Testis (tissue), 3 donors: ENCODE data around the gene RAB11FIP5. TPM values are rescaled to one million over a fixed set of nuclear protein-coding genes. Genes with fewer than 3 reads are reported as not detected.
"Not testable (repeated sequence)": the region's sequence is repeated elsewhere in the genome, so short reads cannot be mapped to it uniquely, and the experiment has no call there.

ENCODE experiments used
- DNase-seq: peaks from one replicate; pipeline ENCODE4 v3.0.0-alpha.2; 2019
- H3K27ac ChIP-seq, 2 donors: fragments of 200-600 bp; sonication (generic); one replicate each; pipeline ENCODE4 v1.5.1; 2019
- H3K27me3 ChIP-seq: fragments of 200-600 bp; sonication (generic); one replicate; pipeline ENCODE4 v1.5.1; 2019
- H3K36me3 ChIP-seq: fragments of 200-600 bp; sonication (generic); one replicate; pipeline ENCODE4 v1.5.1; 2017; ENCODE audit warnings: low read depth; ENCODE audit errors: missing control alignments
- H3K4me1 ChIP-seq: fragments of 200-600 bp; sonication (generic); one replicate; pipeline ENCODE4 v1.5.1; 2019
- H3K4me3 ChIP-seq, 2 donors: fragments of 200-600 bp; sonication (generic); one replicate each; pipeline ENCODE4 v1.5.1; 2017 to 2019
- H3K9me3 ChIP-seq: fragments of 200-600 bp; sonication (generic); one replicate; pipeline ENCODE4 v1.5.1; 2017
- POLR2A ChIP-seq: fragments of 450-650 bp; IDR thresholded peaks from one replicate; pipeline ENCODE4 v1.6.1; 2017; ENCODE audit warnings: antibody characterized with exemption, mild to moderate bottlenecking, moderate library complexity
- WGBS, 2 donors: methylation state at CpG; one replicate each; pipeline ENCODE4 v1.1.5; 2018; 5-methylcytosine and 5-hydroxymethylcytosine counted together
- intact Hi-C: fragments of 100-400 bp; cut with DNase I; formaldehyde crosslinking; loops from one replicate; pipeline ENCODE4 v1.15.1; 2023; ENCODE audit warnings: low total_unique reads
- polyA plus RNA-seq: library from polyadenylated mRNA; stranded (reverse); fragments of 350-450 nt; fragmentation: Illumina TruSeq; extraction: RNeasy Lipid Tissue Mini Kit (QIAGEN cat#74804); gene quantifications from one replicate; pipeline ENCODE4 v1.2.3, GENCODE V29; 2014; ENCODE audit warnings: low read depth, low replicate concordance; ENCODE audit not compliant: insufficient read depth
- total RNA-seq, 2 donors: library from RNA; depleted of rRNA; stranded (reverse); fragments of >200 nt; gene quantifications; one replicate each; pipeline ENCODE4 v1.2.3, GENCODE V29; 2016
- TF ChIP-seq, protein P1 (sequence below), 3 experiments: fragments of 450-650 bp in 2 of 3; fragments of 200-600 bp in 1 of 3; sonication (generic) in 1 of 3; IDR thresholded peaks; one replicate each; pipeline ENCODE4 v1.5.1; 2016 to 2019; ENCODE audit warnings: antibody characterized with exemption in 3 of 3, mild to moderate bottlenecking in 2 of 3, moderate library complexity in 1 of 3

RAB11FIP5 gene
- total and polyA plus RNA-seq, 3 donors from 2014 or later = 108 to 332 (median 168) TPM

DNA sequence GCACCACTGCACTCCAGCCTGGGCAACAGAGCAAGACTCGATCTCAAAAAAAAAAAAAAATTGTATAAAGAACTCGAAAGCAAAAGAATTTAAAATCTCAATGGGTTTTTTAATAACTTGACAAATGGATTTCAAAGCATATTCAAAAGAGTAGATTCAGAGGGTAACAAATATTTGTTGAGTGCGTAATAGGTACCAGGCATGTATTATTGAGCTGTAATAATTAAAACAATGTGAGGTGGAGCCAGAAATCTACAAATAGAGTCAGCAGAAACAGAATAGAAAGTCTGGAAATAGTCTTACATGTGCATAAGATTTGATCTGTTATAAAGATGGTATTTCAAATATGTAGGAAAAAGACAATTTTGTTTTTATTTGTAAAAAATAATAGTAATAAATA, 19.1 kb upstream of the RAB11FIP5 start:
- intact Hi-C loops = no loop called here
- no peak overlapping the region for H3K4me3 ChIP-seq
- H3K27me3 ChIP-seq = no peaks in the 10 kb centered on the region
- no peaks in the 10 kb centered on the region for H3K4me1 ChIP-seq
- no peak for DNase-seq
- H3K9me3 ChIP-seq = no peaks in the 10 kb centered on the region
- no peaks in the 10 kb centered on the region for H3K36me3 ChIP-seq
- WGBS, 2 donors = 92 to 98% methylated on average over 3 of the region's 3 CpGs
- TF ChIP-seq, protein P1, sequence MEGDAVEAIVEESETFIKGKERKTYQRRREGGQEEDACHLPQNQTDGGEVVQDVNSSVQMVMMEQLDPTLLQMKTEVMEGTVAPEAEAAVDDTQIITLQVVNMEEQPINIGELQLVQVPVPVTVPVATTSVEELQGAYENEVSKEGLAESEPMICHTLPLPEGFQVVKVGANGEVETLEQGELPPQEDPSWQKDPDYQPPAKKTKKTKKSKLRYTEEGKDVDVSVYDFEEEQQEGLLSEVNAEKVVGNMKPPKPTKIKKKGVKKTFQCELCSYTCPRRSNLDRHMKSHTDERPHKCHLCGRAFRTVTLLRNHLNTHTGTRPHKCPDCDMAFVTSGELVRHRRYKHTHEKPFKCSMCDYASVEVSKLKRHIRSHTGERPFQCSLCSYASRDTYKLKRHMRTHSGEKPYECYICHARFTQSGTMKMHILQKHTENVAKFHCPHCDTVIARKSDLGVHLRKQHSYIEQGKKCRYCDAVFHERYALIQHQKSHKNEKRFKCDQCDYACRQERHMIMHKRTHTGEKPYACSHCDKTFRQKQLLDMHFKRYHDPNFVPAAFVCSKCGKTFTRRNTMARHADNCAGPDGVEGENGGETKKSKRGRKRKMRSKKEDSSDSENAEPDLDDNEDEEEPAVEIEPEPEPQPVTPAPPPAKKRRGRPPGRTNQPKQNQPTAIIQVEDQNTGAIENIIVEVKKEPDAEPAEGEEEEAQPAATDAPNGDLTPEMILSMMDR (IDR thresholded peaks at IDR 0.05) = no peak
- no peak for TF ChIP-seq POLR2A
- no peak overlapping the region for H3K27ac ChIP-seq

DNA sequence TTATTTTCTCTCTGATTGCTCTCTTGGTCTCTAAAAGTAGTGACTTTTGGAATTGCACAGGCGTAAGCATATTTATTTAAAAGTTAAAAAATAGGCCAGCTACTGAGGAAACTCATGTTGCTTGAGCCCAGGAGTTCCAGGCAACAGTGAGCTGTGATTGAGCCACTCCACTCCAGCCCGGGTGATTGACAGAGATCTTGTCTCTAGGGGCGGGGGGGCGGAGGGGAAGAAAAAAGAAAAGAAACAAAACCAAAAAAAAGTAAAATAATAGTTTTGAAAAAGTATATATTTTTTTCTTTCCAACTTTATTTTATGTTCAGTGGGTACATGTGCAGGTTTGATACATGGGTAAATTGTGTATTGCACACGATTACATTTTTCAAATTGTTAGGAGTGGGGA, 18.0 kb upstream of the RAB11FIP5 start:
- WGBS, 2 donors = 84 to 93% methylated on average over 5 of the region's 5 CpGs
- no peak for DNase-seq
- no peak overlapping the region for H3K4me3 ChIP-seq
- no peaks in the 10 kb centered on the region for H3K36me3 ChIP-seq
- H3K9me3 ChIP-seq = no peaks in the 10 kb centered on the region
- no peaks in the 10 kb centered on the region for H3K4me1 ChIP-seq
- TF ChIP-seq POLR2A = no peak
- TF ChIP-seq, protein P1 (IDR thresholded peaks at IDR 0.05) = no peak
- no peak overlapping the region for H3K27ac ChIP-seq
- H3K27me3 ChIP-seq = no peaks in the 10 kb centered on the region
- intact Hi-C loops = no loop called here

DNA sequence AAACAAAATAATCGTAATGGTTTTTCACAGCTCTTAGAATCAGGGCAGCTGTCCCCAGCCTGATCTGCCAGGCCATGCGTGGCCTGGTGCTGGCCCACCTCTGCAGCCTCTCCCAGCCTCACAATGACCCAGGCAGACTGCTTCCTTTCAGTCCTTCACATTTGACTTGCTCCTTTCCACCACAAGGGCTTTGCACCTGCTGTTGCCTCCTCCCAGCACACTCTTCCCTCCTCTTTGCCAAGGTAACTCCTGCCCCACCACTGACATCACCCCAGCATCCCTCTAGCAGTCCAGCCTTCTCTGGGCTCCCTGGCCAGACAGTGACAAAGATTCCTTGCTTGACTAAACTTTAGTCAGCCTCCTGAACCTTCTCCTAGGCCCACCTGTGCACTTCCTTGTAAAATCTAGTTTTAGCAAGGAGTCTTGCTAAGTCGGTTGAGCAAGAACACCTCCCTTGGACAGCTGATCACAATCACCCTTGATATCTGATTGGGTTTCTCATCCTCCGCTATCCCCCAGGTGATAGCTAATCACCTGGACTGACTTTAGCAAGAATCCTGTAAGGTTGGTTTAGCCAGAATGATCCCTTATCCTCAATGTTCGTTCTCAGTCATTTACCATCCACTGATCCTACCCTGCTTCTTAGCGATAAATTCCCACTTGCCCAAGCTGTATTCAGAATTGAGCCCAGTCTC, 16.2 kb upstream of the RAB11FIP5 start:
- whole genome bisulfite sequencing, 2 donors = 73 to 76% methylated on average over 6 of the region's 6 CpGs
- H3K36me3 ChIP-seq = no peaks in the 10 kb centered on the region
- DNase-seq = no peak
- no peak overlapping the region for H3K27ac ChIP-seq
- TF ChIP-seq, protein P1 (IDR thresholded peaks at IDR 0.05) = no peak
- TF ChIP-seq POLR2A = no peak
- intact Hi-C loops = no loop called here
- H3K9me3 ChIP-seq = no peaks in the 10 kb centered on the region
- no peaks in the 10 kb centered on the region for H3K4me1 ChIP-seq
- H3K27me3 ChIP-seq = no peaks in the 10 kb centered on the region
- H3K4me3 ChIP-seq = no peak overlapping the region

DNA sequence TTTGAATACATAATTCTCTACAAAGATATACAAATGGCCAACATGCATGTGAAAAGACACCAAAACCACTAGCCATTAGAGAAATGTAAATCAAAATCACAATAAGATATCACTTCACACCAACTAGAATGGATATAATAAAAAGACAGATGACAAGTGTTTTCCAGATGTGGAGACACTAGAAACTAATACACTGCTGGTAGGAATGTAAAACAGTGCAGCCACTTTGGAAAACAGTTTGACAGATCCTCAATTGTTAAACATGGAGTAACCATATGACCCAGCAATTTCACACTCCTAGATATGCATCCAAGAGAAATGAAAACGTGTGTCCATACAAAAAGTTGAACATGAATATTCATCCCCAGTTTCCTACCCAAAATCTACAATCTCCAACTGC, 9.8 kb upstream of the RAB11FIP5 start:
- no peak for TF ChIP-seq POLR2A
- TF ChIP-seq, protein P1 (IDR thresholded peaks at IDR 0.05) = no peak
- no peaks in the 10 kb centered on the region for H3K36me3 ChIP-seq
- H3K27me3 ChIP-seq = no peaks in the 10 kb centered on the region
- H3K4me1 ChIP-seq = no peaks in the 10 kb centered on the region
- H3K9me3 ChIP-seq = no peaks in the 10 kb centered on the region
- 48 to 57% methylated on average over 1 of the region's 1 CpG for WGBS, 2 donors
- intact Hi-C loops = no loop called here
- no peak overlapping the region for H3K4me3 ChIP-seq
- no peak for DNase-seq
- H3K27ac ChIP-seq = no peak overlapping the region

DNA sequence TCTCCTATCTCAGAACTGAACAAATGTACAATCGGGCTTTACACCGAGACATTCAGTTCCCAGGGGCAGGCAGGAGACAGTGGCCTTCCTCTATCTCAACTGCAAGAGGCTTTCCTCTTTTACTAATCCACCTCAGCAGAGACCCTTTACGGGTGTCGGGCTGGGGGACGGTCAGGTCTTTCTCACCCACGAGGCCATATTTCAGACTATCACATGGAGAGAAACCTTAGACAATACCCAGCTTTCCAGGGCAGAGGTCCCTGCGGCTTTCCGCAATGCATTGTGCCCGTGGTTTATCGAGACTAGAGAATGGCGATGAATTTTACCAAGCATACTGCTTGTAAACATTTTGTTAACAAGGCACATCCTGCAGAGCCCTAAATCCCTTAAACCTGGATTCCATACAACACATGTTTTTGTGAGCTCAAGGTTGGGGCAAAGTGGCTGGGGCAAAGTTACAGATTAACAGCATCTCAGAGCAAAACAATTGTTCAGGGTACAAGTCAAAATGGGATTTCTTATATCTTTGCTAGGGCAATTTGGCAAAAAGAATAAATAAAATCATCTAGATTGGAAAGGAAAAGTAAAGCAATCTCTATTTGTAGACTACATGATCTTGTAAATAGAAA, 7.0 kb upstream of the RAB11FIP5 start:
- intact Hi-C loops, H3K9me3 ChIP-seq, H3K27ac ChIP-seq, H3K4me1 ChIP-seq, H3K27me3 ChIP-seq, DNase-seq, H3K4me3 ChIP-seq, H3K36me3 ChIP-seq: not testable (repeated sequence)
- WGBS, 2 donors = 68 to 75% methylated on average over 11 of the region's 11 CpGs
